ENCODE measurements around the gene CREBBP.

CREBBP gene

DNA sequence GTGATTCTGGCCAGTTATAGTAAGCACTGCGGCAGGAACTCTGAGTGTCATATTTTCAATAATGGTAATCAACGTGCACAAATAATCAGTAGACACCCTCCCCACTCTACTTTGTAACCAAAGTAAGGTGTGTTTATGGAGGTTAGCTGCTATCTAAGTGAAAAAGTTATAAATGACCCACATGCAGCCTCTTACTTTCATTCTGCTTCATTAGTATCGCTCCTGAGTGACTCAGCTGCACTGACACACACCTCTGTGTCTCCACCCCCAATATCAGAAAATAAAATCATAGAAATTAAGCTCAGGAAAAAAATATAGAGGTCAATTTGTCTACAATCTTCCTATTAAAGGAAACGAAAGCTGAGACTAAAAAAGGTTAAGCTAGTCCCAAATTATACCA is 99.1 kb downstream of the CREBBP start:
- H3K9ac ChIP-seq (ENCODE audit: insufficient read length, low read depth) = no peak overlapping the region
- peaks cover 86% of the 10 kb centered on the region for H3K36me3 ChIP-seq (ENCODE audit: insufficient read depth, insufficient read length, low read length)
- no peak overlapping the region for H3K4me3 ChIP-seq (ENCODE audit: insufficient read length, low read depth)
- no peaks in the 10 kb centered on the region for H3K27me3 ChIP-seq (ENCODE audit: insufficient read depth, insufficient read length)
- DNase-seq (ENCODE audit: low read depth, low spot score) = no peak
- no peaks in the 10 kb centered on the region for H3K9me3 ChIP-seq (ENCODE audit: insufficient read depth, low read length)
- H3K4me1 ChIP-seq (ENCODE audit: insufficient read depth, insufficient read length) = no peaks in the 10 kb centered on the region
- no peak for TF ChIP-seq YY1 (IDR thresholded peaks at IDR 0.05; ENCODE audit: insufficient read depth, insufficient read length)
- TF ChIP-seq ZNF274 (IDR thresholded peaks at IDR 0.05; ENCODE audit: low read depth, low read length) = no peak
- no peak for TF ChIP-seq SUZ12 (IDR thresholded peaks at IDR 0.05; ENCODE audit: extremely low read depth, insufficient read depth, insufficient read length)

- Histone ChIP-seq H3K4me1 (ENCODE audit: insufficient read depth, insufficient read length) (no peaks in the 10 kb centered on the region), H3K36me3 (ENCODE audit: insufficient read depth, insufficient read length, low read length) (peaks cover 85% of the 10 kb centered on the region), H3K9me3 (ENCODE audit: insufficient read depth, low read length) (no peaks in the 10 kb centered on the region), H3K4me3 (ENCODE audit: insufficient read length, low read depth) (no peak overlapping the region), H3K9ac (ENCODE audit: insufficient read length, low read depth) (no peak overlapping the region), H3K27me3 (ENCODE audit: insufficient read depth, insufficient read length) (no peaks in the 10 kb centered on the region)
- DNase-seq (ENCODE audit: low read depth, low spot score) = no peak
- TF ChIP-seq YY1 (IDR thresholded peaks at IDR 0.05; ENCODE audit: insufficient read depth, insufficient read length) (no peak), SUZ12 (IDR thresholded peaks at IDR 0.05; ENCODE audit: extremely low read depth, insufficient read depth, insufficient read length) (no peak), ZNF274 (IDR thresholded peaks at IDR 0.05; ENCODE audit: low read depth, low read length) (no peak)
These were observed 99.9 kb downstream of the CREBBP start for GRCh38 chr16:3780570-3780969.

DNA sequence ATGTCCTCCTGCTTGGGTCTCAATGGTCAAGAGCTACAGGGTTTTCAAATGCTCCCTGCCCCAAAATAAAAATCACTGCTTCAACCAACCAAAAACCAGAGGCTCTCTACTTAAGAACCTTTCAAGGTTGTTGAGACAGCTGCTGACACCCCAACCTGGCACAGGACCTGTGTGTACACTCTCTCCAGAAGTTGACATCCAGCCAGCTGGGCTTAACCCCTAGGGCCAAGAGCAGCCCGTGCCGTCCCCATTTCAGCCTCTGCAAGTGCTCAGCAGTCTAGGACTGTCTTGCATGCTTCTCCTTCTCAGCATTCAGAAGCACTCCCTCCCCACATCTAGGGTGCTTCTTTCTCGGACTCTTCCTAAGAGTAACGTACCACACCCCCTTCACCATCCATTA is 104.2 kb downstream of the CREBBP start:
- Histone ChIP-seq H3K4me1 (ENCODE audit: insufficient read depth, insufficient read length) (no peaks in the 10 kb centered on the region), H3K27me3 (ENCODE audit: insufficient read depth, insufficient read length) (no peaks in the 10 kb centered on the region), H3K9ac (ENCODE audit: insufficient read length, low read depth) (no peak overlapping the region), H3K9me3 (ENCODE audit: insufficient read depth, low read length) (no peaks in the 10 kb centered on the region), H3K4me3 (ENCODE audit: insufficient read length, low read depth) (no peak overlapping the region), H3K36me3 (ENCODE audit: insufficient read depth, insufficient read length, low read length) (peaks cover 87% of the 10 kb centered on the region)
- DNase-seq (ENCODE audit: low read depth, low spot score) = no peak
- TF ChIP-seq ZNF274 (IDR thresholded peaks at IDR 0.05; ENCODE audit: low read depth, low read length) (no peak), YY1 (IDR thresholded peaks at IDR 0.05; ENCODE audit: insufficient read depth, insufficient read length) (no peak), SUZ12 (IDR thresholded peaks at IDR 0.05; ENCODE audit: extremely low read depth, insufficient read depth, insufficient read length) (no peak)

GRCh38 chr16:3774819-3775218 is 105.7 kb downstream of the CREBBP start:
- Histone ChIP-seq H3K9me3 (ENCODE audit: insufficient read depth, low read length) (no peaks in the 10 kb centered on the region), H3K27me3 (ENCODE audit: insufficient read depth, insufficient read length) (no peaks in the 10 kb centered on the region), H3K4me3 (ENCODE audit: insufficient read length, low read depth) (no peak overlapping the region), H3K36me3 (ENCODE audit: insufficient read depth, insufficient read length, low read length) (peaks cover 88% of the 10 kb centered on the region), H3K4me1 (ENCODE audit: insufficient read depth, insufficient read length) (no peaks in the 10 kb centered on the region), H3K9ac (ENCODE audit: insufficient read length, low read depth) (no peak overlapping the region)
- TF ChIP-seq SUZ12 (IDR thresholded peaks at IDR 0.05; ENCODE audit: extremely low read depth, insufficient read depth, insufficient read length) = no peak
- TF ChIP-seq ZNF274 (IDR thresholded peaks at IDR 0.05; ENCODE audit: low read depth, low read length) = no peak
- TF ChIP-seq YY1 (IDR thresholded peaks at IDR 0.05; ENCODE audit: insufficient read depth, insufficient read length) = no peak
- no peak for DNase-seq (ENCODE audit: low read depth, low spot score)

DNA sequence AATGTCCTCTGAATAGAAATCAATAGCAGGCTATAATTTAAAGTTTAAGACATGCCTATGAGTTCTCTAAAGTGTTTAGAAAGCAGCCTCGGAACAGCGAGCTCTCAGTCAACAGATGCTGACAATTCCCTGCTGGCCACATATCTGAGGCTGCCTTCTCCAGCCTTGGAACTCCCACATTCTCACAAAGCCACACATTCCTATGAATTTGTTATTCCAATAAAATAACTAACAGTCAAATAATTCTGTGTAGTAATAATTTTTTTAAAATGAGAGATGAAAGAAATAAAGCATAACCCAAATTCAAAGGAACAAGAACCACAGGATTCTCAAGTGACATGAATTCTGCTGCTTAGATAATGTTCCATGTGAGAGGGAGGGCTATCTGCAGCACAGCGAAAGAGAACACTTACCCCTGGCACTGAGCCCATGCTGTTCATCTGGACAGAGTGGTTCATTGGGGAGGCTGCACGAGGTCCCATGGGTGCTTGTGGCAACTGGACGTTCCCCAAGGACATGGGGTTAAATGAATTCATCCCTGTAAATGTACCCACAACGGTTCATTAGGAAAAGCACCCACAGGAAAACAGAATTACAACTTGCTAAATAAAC is 106.3 kb downstream of the CREBBP start:
- no peak overlapping the region for H3K9ac ChIP-seq (ENCODE audit: insufficient read length, low read depth)
- H3K4me3 ChIP-seq (ENCODE audit: insufficient read length, low read depth) = no peak overlapping the region

DNA sequence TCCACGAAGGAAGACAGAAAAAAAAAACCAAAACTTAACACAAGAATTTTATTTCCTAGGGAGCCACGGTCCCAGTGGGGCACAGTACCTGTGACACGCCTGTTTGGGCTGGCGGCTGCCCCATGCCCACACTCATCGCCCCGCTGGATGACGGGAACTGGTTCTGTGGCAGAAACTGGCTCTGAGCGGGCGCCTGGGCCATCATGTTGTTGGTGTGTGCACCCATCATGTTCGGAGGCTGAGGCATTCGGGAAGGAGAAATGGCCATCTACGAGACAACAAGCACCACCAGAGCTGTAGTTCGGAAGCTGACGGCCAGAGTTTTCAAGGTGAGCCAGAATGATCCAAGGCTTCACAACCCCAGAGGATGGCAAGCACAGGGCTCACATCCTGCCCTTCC is 106.8 kb downstream of the CREBBP start:
- Histone ChIP-seq H3K27me3 (ENCODE audit: insufficient read depth, insufficient read length) (no peaks in the 10 kb centered on the region), H3K4me1 (ENCODE audit: insufficient read depth, insufficient read length) (no peaks in the 10 kb centered on the region), H3K36me3 (ENCODE audit: insufficient read depth, insufficient read length, low read length) (peaks cover 90% of the 10 kb centered on the region), H3K4me3 (ENCODE audit: insufficient read length, low read depth) (no peak overlapping the region), H3K9ac (ENCODE audit: insufficient read length, low read depth) (no peak overlapping the region), H3K9me3 (ENCODE audit: insufficient read depth, low read length) (no peaks in the 10 kb centered on the region)
- DNase-seq (ENCODE audit: low read depth, low spot score) = no peak
- TF ChIP-seq ZNF274 (IDR thresholded peaks at IDR 0.05; ENCODE audit: low read depth, low read length) (no peak), SUZ12 (IDR thresholded peaks at IDR 0.05; ENCODE audit: extremely low read depth, insufficient read depth, insufficient read length) (no peak), YY1 (IDR thresholded peaks at IDR 0.05; ENCODE audit: insufficient read depth, insufficient read length) (no peak)

More for the DNA sequence above, 106.3 kb downstream of the CREBBP start:
- no peaks in the 10 kb centered on the region for H3K9me3 ChIP-seq (ENCODE audit: insufficient read depth, low read length)
- no peaks in the 10 kb centered on the region for H3K27me3 ChIP-seq (ENCODE audit: insufficient read depth, insufficient read length)
- TF ChIP-seq YY1 (IDR thresholded peaks at IDR 0.05; ENCODE audit: insufficient read depth, insufficient read length) (no peak), SUZ12 (IDR thresholded peaks at IDR 0.05; ENCODE audit: extremely low read depth, insufficient read depth, insufficient read length) (no peak), ZNF274 (IDR thresholded peaks at IDR 0.05; ENCODE audit: low read depth, low read length) (no peak)
- DNase-seq (ENCODE audit: low read depth, low spot score) = no peak
- H3K4me1 ChIP-seq (ENCODE audit: insufficient read depth, insufficient read length) = no peaks in the 10 kb centered on the region
- H3K36me3 ChIP-seq (ENCODE audit: insufficient read depth, insufficient read length, low read length) = peaks cover 88% of the 10 kb centered on the region

- H3K36me3 ChIP-seq (ENCODE audit: insufficient read depth, insufficient read length, low read length) = peaks cover 95% of the 10 kb centered on the region
- TF ChIP-seq YY1 (IDR thresholded peaks at IDR 0.05; ENCODE audit: insufficient read depth, insufficient read length) (no peak), ZNF274 (IDR thresholded peaks at IDR 0.05; ENCODE audit: low read depth, low read length) (no peak), SUZ12 (IDR thresholded peaks at IDR 0.05; ENCODE audit: extremely low read depth, insufficient read depth, insufficient read length) (no peak)
- no peak overlapping the region for H3K9ac ChIP-seq (ENCODE audit: insufficient read length, low read depth)
- H3K4me1 ChIP-seq (ENCODE audit: insufficient read depth, insufficient read length) = no peaks in the 10 kb centered on the region
- no peaks in the 10 kb centered on the region for H3K9me3 ChIP-seq (ENCODE audit: insufficient read depth, low read length)
- no peak for DNase-seq (ENCODE audit: low read depth, low spot score)
- no peaks in the 10 kb centered on the region for H3K27me3 ChIP-seq (ENCODE audit: insufficient read depth, insufficient read length)
- H3K4me3 ChIP-seq (ENCODE audit: insufficient read length, low read depth) = no peak overlapping the region
These were observed 109.0 kb downstream of the CREBBP start for GRCh38 chr16:3771513-3771912.
